HG03558 (cell line): ENCODE results near the gene NCOR2.
"Not testable (repeated sequence)": the region's sequence is repeated elsewhere in the genome, so short reads cannot be mapped to it uniquely, and the experiment has no call there.

Experiments used
- ATAC-seq: cut with Tn5 transposase; IDR thresholded peaks from one replicate; pipeline ENCODE4 v1.9.1; 2021; ENCODE audit warnings: moderate number of reproducible peaks; ENCODE audit not compliant: unreplicated experiment; ENCODE audit errors: extremely low read depth

NCOR2 gene

DNA sequence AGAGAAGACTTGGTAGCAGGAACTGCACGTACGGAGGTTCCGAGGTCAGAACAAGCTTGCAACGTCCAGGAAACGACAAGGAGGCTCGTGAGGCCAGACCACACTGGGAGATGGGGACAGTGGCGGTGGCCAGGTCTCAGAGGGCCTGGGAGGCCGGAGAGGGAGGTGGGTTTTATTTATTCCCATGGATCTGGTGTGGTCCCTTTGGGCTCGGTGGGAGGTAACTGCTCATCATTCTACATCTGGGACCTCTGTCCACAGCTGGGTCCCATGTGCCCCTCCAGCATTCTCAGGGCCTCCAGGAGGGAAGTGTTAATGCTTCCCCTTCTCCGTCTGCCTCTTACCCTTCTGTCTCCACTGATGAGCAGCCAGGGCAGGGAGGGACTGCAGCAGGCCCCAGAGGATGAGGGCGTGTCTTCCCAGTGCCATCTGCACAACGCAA, 35.7 kb upstream of the NCOR2 start:
- no peak for ATAC-seq

DNA sequence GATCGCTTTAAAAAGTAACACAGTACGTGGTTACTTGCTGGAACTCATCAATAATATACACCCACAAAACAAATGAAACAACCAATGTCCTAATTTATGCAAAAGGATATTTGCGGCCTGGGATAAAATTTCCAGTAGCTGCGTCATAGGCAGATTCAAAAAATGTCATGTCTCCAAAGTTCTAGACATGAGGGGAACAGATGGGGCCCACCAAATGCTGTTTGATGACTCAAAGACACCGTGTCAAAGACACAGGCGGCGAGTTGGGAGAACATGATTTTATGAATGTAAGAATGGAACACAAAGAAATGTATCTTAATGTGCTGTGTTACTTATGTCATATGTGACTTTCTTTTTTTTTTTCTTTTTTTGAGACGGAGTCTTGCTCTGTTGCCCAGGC, 34.3 kb upstream of the NCOR2 start:
- ATAC-seq: no peak

DNA sequence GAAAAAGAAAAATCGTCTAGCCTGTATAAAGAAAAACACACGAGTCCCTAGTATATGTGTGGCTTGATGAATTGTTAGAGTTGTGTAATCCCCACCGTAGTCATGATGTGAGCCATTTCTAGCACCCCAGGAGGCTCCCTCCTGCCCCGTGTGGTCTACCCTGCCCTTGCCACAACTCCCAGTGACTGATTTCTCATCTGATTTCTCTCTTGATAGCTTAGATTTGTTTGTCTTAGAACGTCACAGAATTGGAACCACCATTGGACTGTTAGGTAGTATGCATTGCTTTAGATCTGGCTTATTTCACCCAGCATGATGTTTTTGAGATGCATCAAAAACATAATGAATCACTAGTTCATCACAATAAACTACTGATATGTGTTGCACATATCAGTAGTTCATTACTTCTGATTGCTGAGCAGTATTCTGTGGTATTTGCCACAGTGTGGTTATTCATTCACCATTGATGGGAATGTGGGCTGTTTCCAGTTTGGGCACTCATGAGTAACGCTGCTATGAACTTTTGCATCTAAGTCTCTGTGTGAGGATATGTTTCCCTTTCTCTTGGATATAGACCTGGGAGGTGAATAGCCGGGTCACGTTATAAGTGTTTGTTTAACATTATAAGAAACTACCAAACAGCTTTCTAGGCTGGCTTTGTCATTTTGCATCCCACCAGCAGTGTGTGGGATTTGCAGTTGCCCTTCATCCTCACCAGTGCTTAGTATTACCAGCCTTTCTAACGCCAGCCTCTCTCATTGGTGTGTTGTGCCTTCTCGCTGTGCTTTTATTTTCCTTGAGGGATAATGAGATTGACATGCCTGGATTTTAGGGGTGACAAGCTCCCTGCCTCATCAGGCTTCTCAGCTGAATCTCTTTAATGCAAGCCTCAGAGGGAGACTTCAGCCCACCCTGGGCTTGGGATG, 31.9 kb upstream of the NCOR2 start:
- ATAC-seq: no peak

DNA sequence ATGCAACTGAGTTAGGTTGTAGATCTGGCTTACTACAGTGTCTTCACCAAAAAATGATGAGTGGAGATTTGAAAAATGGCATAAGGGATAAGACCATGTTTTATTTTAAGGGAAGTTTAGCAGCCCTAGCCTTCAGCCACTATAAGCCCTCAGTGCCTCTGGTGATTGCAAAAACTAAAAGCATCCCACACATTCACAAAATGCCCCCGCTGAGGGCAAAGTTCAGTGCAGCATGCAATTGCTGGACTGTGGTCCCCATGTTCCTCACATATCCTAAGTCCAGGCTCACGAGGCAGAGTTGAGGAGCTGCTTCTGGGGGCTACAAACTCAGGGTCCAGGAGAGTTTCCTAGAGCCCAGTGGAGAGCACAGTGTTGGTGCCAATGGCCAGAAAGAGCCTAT, 29.6 kb upstream of the NCOR2 start:
- no peak for ATAC-seq

DNA sequence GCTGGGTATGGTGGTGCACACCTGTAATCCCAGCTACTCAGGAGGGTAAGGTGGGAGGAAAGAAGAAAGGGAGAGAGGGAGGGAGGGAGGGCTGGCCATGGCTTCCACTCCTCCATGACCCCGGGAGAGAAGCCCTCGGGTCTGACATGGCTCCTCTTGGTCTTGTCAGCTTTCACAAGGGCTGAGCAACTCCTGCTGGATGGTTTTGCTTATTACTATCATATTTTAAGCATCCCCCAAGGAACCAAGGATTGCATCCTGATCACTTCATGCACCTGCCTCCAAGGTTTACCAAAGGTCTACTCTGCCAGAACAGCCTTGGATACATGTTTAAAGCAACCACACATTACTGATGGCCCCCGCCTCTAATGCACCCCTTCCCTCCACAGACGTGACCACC, 28.0 kb upstream of the NCOR2 start:
- ATAC-seq: no peak

DNA sequence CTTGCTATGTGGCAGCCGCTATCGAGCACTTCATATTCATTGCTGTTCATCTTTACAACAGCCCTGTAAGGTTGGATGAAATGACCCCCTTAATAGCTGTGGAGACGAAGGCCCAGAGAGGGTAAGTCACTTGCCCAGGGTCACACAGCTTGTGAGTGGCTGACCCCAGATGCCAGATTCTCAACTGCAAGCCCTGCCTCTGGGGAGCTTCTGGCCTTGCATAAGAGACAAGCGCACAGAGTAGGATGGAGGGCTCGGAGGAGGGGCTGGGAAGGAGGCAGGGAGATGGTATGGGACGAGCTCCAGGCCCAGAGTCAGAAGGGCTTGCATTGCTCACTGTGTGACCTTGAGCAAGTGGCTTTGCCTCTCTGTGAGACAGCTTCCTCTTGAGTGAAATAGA, 27.4 kb upstream of the NCOR2 start:
- ATAC-seq: no peak

DNA sequence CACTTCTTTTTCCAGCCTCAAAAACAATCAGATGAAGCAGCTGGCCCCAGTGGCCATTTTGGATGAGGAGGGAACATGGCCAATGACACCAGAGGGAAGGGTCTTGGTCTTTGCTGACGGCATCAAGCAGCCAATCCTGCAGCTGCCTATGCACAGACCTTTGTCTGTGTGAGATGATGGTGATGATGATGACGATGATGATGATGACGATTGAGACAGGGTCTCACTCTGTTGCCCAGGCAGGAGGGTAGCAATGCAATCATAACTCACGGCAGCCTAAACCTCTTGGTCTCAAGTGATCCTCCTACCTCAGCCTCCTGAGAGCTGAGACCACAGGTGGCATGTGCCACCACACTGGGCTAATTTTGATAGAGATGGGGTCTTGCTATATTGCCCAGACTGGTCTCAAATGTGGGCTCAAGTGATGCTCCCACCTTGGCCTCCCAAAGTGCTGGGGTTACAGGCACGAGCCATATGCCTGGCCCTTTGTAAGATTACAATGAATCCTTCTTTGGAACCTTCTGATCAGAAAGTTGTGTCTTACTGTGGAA, 26.5 kb upstream of the NCOR2 start:
- no peak for ATAC-seq

DNA sequence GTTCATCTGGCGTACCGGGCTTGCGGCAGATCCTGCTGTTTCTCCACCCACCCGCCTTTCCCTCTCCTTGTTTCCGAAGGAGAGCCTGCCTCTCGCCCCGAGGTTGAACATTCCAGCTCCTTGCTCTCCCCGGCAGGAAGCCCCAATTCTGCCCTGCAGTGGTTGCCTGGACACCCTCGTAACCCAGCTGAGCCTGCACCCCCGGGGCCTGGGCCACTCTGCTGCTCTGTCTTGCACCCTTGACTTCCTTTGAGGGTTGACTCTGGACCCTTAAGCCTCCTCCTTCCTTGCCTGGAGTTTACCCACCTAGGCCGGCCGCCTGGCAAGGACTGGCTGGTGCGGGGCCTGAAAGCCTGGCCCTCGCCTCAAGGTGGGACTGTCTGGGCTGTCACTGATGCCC, 25.8 kb upstream of the NCOR2 start:
- no peak for ATAC-seq

DNA sequence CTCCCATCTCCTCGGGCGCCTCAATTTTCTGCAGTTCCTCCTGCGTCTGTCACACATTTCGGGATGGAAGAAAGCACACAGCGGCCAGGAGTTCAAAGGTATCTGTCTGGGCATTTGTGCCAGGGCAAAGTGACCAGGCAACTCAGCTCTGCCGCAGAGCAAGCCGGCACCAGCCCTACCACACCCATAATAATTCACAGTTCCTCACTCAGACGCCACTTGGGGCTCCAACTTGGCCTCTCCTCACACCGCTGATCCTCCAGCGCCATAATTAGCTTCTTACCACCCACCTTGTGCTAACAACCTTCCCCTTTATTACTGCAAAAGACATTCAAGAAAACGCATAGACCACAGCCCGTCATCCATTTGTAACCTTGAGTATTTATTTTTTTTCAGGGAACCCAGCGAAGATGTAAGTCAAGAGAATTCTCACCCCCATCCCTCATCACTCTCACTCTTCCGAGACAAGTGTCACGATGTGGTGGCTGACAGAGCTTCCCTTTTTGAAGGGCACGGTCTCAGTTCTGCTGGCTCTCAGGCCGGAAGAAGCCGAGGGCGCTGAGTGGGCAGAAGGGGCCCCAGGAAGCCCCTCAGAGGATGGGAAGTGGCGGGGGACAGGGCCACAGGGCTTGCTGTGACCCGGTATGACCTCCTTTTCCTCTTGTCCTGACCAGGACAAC, 25.2 kb upstream of the NCOR2 start:
- ATAC-seq: no peak

DNA sequence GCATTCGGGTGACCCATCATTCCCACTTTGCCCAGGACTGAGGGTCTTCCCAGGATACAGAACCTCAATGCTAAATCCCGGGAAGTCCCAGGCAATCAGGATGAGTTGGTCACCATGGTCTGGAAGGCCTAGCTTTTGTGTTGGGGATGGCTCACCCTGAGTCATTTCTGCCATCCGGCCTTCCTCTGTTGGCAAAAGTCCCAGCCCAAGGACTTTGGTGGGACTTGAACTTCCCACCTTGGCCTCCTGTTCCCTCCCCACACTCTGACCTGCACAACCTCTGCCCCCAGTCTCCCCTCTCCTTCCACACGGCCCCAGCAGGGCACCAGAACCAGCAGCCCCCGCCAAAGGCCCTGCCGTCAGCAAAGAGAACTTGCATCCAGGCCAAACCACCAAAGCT, 24.6 kb upstream of the NCOR2 start:
- no peak for ATAC-seq

DNA sequence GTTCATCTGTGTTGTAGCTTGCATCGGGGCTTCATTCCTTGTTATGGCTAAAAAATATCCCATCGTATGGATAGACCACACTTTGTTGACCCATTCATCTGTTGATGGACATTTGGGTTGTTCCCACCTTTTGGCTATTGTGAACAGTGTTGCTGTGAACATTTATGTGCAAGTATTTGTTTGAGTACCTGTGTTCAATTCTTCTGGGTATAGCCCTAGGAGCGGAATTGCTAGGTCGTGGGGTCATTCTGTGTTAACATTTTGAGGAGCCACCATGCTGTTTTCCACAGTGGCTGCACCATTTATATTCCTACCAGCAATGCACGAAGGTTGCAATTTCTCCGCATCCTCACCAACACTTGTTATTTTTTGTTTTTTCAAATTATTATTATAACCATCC, 23.0 kb upstream of the NCOR2 start:
- ATAC-seq: no peak

DNA sequence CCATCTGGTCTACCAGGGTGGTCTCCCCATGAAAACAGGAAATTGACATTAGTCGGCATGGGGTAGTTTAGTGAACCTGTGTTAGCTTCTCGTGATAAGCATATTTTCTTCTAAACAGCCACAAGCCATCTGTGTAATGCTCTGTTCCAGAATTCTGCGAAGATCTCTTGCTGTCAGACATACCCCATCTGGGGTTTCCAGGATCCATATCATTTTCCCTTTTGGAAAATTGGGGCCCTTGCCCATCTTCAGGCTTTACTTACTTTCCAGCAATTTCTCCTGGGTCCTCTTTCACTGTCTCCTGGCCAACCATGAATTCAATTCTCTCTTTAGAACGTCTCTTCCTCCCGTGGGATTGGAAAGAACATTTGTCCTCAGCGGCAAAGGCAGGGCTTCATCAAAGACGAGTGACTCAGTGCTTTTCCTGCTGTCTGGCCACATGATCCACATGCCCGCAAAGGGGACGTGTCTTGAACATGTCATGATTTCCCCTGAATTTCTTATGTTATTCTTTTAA, 21.4 kb upstream of the NCOR2 start:
- no peak for ATAC-seq

DNA sequence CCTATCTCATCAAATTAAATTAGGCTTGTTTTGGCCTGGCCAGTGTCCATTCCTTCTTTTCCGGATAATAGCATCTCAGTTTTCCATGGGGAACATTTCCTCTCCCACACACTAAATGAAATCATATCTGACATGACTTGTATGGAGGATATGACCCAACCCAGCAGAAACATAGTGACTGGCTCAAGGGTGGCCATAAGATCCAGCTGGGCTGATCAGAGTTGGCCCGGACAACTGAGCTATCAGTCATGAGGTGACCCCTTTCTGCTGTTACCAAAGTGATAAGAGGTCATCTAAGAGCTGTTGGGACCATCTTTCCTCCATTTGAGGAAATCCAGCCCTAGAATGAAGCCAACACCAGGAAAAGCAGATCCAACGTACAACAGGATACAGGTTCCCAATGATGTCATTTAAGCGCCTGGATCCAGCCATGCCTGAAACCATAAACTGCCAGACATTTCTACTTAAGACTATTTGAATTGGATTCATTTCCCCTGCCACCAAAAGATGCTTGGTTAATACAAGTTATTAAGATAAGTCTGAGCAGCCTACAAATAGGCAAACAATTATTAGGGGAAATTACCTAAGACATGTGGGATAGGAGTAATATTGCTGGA, 20.7 kb upstream of the NCOR2 start:
- ATAC-seq: no peak

DNA sequence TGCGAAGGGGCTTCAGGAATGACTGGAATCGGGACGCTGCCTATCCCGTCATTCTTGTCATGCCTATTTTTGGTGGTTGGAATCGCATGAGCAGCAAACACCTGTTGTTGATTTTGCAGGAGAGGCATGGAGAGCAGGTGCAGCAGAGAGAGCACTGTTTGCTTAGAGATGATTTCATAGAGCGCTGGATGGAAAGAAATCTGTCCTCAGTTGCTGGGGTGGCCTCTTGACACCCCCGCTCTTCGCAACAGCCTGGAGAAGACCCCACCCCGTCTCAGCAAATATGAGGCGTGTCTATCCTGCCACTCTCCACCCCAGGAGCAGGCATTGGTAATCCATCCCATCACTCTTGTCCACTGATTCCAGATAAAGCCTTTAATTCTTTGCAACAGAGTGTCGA, 19.3 kb upstream of the NCOR2 start:
- no peak for ATAC-seq

DNA sequence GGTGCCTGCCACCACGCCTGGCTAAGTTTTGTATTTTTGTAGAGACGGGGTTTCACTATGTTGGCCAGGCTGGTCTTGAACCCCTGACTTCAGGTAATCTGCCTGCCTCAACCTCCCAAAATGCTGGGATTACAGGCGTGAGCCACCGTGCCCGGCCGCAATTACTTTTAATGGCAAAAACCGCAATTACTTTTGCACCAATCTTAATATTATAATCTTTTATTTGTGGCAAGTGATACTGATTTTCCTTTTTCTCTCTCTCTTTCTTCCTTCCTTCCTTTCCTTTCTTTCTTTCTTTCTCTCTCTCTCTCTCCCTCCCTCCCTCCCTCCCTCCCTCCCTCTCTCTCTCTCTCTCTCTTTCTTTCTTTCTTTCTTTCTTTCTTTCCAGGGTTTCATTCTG, 17.1 kb upstream of the NCOR2 start:
- ATAC-seq: not testable (repeated sequence)

DNA sequence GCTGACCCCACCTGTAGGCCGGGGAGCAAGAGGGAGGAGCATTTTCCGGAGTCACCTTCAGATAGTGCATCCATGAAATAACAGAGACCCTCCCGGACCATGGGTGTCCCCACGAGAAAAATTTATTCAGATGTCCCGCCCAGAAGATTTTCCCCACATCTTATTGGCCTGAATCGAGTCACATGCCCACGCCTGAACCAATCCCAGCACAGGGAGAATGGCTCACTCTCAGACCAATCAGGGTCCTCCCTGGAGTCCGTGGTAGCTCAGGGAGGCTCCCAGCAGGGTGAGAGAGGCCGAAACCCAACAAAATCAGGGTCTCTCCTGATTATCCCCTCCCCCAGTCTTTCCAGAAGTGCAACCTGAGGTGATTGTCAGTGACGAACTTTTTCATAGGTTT, 16.4 kb upstream of the NCOR2 start:
- no peak for ATAC-seq

DNA sequence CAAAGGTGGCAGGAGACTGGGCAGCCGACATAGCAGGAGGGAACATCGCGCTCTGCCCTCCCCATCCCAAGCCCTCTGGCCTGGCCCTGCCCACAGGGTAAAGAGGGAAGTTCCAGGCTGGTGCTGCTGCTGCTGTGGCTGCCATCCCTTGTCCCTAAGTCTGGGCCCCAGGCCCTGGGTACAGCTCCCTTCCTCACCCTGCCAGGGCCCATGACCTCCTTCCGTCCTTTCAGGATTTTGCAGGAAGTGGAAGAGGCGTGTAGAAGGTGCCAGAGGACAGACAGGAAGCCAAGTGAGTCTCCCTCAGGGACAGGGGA, 14.7 kb upstream of the NCOR2 start:
- ATAC-seq: no peak

DNA sequence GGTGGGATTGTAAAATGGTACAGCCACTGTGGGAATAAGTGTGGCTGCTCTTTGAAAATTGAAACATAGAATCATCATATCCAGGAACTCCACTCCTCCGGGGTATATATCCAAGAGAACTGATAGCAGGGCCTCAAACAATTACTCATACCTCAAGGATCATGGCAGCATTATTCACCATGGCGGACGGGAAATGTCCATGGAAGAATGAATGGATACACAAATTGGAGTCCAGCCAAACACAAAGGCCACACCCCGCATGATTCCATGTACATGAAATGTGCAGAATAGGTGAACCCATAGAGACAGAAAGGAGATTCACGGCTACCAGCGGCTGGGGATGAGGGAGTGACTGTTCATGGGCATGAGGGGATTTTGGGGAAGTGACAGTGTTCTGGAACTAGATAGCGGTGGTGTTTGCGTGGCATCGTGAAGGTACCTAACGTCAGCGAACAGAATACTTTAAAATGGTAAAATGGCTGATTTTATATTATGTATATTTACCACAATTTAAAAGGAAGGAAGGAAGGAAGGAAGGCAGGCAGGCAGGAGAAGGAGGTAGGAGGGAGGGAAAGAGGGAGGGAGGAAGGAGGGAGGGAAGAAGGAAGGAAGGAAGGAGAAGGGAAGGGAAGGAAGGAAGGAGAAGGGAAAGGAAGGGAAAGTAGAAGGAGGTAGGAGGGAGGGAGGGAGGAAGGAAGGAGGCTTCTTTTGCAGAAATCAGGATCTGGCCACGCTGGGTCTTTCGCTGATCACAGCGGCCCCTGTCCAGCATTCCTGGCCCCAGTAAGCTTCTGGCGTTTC, 14.1 kb upstream of the NCOR2 start:
- no peak for ATAC-seq

DNA sequence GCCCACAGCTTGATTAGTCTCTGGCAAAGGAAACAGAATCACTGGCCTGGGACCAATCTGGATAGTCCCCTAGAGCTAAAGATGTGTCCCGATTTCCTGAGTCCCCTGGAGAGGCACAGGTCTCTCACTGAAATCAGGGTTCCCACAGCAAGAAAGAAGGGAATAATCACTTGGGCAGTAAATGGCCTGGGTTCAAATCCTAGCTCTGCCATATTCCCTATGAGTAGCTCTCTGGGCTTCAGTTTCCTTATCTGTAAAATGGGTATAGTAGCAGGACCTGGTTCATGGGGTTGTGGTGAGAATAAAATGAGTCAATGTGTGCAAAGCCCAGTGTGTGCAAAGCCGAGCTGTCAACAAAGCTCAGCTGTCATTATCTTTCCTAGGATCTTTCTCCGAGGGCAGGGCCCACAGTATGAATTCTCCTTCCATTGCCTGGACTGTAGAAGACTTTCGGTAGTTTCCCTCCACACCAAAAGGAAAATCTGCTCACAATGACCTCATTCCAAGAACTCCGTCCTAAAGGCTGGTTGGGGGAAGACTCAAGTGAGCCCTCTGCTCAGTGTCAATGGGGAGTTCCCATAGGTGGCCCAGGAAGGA, 12.6 kb upstream of the NCOR2 start:
- no peak for ATAC-seq

DNA sequence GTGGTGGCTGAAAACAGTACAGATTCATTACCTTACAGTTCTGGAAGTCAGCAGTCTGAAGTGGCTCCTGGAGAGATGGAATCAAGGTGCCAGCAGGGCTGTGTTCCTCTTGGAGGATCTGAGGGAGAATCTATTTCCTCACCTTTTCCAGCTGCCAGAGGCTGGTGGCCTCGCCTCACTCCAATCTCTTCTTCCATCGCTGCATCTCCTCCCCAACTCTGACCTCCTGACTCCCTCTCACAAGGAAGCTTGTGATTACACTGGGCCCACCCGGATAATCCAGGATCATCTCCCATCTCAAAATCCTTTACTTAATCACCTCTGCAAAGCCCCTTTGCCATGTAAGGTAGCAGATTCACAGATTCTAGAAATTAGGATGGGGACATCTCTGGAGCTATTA, 11.4 kb upstream of the NCOR2 start:
- ATAC-seq: no peak
